ENCODE results near the gene CDC14A. TPM values are rescaled to one million over a fixed set of nuclear protein-coding genes. Genes with fewer than 3 reads are reported as not detected.

The CDC14A gene
- polyA plus RNA-seq, 1 of the 3 experiments (the other 2 are of a cell fraction): 2.2 TPM

DNA sequence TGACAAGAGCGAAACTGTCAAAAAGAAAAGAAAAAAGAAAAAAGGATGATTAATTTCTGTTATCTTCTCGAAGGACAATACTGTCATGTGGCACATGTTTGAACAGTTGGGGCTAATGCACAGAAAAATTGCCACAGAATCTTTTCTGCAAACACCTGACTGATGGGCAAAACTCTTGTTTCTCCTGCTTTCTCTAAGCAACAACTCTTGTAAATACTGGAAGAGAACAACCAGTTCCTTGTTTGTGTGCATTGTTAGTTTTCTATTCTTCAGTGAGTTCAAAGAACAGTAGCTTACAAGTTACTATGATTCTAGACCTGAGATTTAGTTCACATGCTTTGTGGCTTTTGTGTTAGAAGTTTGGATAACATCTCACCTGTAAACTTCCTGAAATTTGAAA lies 60.7 kb downstream of the CDC14A start:
- TF ChIP-seq GABPA (IDR thresholded peaks at IDR 0.05; ENCODE audit: low read depth) (no peak), NRF1 (IDR thresholded peaks at IDR 0.05; ENCODE audit: low read depth, low read length) (no peak), RXRA (IDR thresholded peaks at IDR 0.05; ENCODE audit: borderline replicate concordance, low read depth) (no peak), TEAD4 (IDR thresholded peaks at IDR 0.05; ENCODE audit: borderline replicate concordance, insufficient read depth) (no peak), FOXM1 (IDR thresholded peaks at IDR 0.05; ENCODE audit: low read depth) (no peak), EZH2phosphoT487 (IDR thresholded peaks at IDR 0.05; ENCODE audit: borderline replicate concordance, low read depth) (no peak), RAD21 (IDR thresholded peaks at IDR 0.05; ENCODE audit: low read length) (no peak), MEF2A (IDR thresholded peaks at IDR 0.05; ENCODE audit: borderline replicate concordance, low read depth) (no peak)
- TF ChIP-seq, protein P1, sequence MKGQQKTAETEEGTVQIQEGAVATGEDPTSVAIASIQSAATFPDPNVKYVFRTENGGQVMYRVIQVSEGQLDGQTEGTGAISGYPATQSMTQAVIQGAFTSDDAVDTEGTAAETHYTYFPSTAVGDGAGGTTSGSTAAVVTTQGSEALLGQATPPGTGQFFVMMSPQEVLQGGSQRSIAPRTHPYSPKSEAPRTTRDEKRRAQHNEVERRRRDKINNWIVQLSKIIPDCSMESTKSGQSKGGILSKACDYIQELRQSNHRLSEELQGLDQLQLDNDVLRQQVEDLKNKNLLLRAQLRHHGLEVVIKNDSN (IDR thresholded peaks at IDR 0.05; ENCODE audit: borderline replicate concordance, low read depth): no peak
- TF ChIP-seq, protein P2, sequence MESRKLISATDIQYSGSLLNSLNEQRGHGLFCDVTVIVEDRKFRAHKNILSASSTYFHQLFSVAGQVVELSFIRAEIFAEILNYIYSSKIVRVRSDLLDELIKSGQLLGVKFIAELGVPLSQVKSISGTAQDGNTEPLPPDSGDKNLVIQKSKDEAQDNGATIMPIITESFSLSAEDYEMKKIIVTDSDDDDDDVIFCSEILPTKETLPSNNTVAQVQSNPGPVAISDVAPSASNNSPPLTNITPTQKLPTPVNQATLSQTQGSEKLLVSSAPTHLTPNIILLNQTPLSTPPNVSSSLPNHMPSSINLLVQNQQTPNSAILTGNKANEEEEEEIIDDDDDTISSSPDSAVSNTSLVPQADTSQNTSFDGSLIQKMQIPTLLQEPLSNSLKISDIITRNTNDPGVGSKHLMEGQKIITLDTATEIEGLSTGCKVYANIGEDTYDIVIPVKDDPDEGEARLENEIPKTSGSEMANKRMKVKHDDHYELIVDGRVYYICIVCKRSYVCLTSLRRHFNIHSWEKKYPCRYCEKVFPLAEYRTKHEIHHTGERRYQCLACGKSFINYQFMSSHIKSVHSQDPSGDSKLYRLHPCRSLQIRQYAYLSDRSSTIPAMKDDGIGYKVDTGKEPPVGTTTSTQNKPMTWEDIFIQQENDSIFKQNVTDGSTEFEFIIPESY (IDR thresholded peaks at IDR 0.05; ENCODE audit: borderline replicate concordance, low read depth): no peak
- no peaks in the 10 kb centered on the region for H4K20me1 ChIP-seq (ENCODE audit: insufficient read depth)
- H3K9ac ChIP-seq: no peak overlapping the region
- H3K4me2 ChIP-seq: no peak overlapping the region
- H3F3A ChIP-seq (replicated peaks; ENCODE audit: insufficient read depth): no peaks in the 10 kb centered on the region
- no peak for DNase-seq
- no peaks in the 10 kb centered on the region for H3K36me3 ChIP-seq (replicated peaks in 1 of 2; ENCODE audit: control insufficient read depth in 1 of 2, insufficient read depth in 2 of 2, low read length in 1 of 2)
- no peaks in the 10 kb centered on the region for H3K27me3 ChIP-seq (ENCODE audit: insufficient read depth)
- H3K79me2 ChIP-seq (ENCODE audit: insufficient read depth): no peaks in the 10 kb centered on the region
- no peaks in the 10 kb centered on the region for H3K9me3 ChIP-seq
- H3K27ac ChIP-seq (ENCODE audit: low read depth in 2 of 2, low read length in 1 of 2): no peak overlapping the region
- POLR2A ChIA-PET: no interaction called here
- no peak overlapping the region for H2AFZ ChIP-seq (ENCODE audit: low read depth)
- CTCF ChIA-PET: interaction anchor here (1.0 kb wide), 1 partner anchor 18 kb away, joined by 3 read pairs; no protein-coding TSS in a partner anchor
- no peak overlapping the region for H3K4me3 ChIP-seq (ENCODE audit: low read depth in 2 of 2, low read length in 1 of 2)
- WGBS (ENCODE audit: low lambda C conversion rate): 92% methylated on average over 2 of the region's 2 CpGs
- H3K4me1 ChIP-seq (ENCODE audit: control insufficient read depth in 1 of 2, insufficient read depth in 2 of 2, low read depth in 1 of 2, low read length in 1 of 2): no peaks in the 10 kb centered on the region
- no peaks in the 10 kb centered on the region for H3K9me2 ChIP-seq

DNA sequence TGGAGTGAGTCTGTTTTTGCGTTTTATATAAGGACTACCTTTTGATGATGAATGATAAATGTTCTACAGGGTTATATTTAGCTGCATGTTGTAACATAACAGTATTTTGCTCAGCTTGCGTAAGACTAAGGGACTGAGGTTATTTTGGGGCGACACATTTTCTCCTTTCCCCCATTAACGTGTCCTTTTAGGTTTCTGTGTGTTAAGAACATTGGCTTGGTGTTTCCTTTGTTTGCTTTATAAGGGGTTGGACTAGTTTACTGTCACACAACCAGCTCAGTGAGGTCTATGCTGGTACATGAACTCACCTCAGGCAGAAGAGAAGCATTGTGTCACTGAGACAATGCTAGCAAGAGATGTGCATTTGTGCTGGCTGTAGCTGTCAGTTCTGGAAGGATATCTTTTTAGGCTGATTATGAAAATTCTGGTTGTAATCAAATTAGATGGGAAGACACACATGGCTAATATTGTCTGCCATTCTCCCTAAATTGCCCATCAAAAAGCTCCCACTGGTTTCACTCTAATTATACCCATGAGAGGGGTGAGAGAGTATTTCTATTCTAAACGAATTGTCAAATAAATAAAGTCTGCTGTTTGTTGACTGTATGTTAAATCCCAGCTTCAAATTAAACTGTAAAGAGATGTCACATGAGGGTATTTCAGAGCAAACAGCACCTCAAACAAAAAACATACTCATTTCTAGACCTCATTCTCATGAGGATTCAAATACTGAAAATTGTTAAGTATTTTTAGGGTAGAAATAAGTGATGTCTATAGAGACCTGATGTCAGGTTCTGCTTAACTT lies 62.6 kb downstream of the CDC14A start:
- Histone ChIP-seq H3K9me2 (no peaks in the 10 kb centered on the region), H3K27ac (ENCODE audit: low read depth in 2 of 2, low read length in 1 of 2) (no peak overlapping the region), H4K20me1 (ENCODE audit: insufficient read depth) (no peaks in the 10 kb centered on the region), H3K4me3 (ENCODE audit: low read depth in 2 of 2, low read length in 1 of 2) (no peak overlapping the region), H3K9me3 (no peaks in the 10 kb centered on the region), H3K4me1 (ENCODE audit: control insufficient read depth in 1 of 2, insufficient read depth in 2 of 2, low read depth in 1 of 2, low read length in 1 of 2) (no peaks in the 10 kb centered on the region), H3K79me2 (ENCODE audit: insufficient read depth) (no peaks in the 10 kb centered on the region), H2AFZ (ENCODE audit: low read depth) (no peak overlapping the region), H3K36me3 (replicated peaks in 1 of 2; ENCODE audit: control insufficient read depth in 1 of 2, insufficient read depth in 2 of 2, low read length in 1 of 2) (no peaks in the 10 kb centered on the region), H3F3A (replicated peaks; ENCODE audit: insufficient read depth) (no peaks in the 10 kb centered on the region), H3K9ac (no peak overlapping the region), H3K4me2 (no peak overlapping the region), H3K27me3 (ENCODE audit: insufficient read depth) (no peaks in the 10 kb centered on the region)
- WGBS (ENCODE audit: low lambda C conversion rate): 86% methylated on average over 5 of the region's 5 CpGs
- no peak for DNase-seq
- ChIA-PET CTCF (no interaction called here), POLR2A (no interaction called here)
- TF ChIP-seq MEF2A (IDR thresholded peaks at IDR 0.05; ENCODE audit: borderline replicate concordance, low read depth) (no peak), TEAD4 (IDR thresholded peaks at IDR 0.05; ENCODE audit: borderline replicate concordance, insufficient read depth) (no peak), JUND (IDR thresholded peaks at IDR 0.05) (no peak), POLR2AphosphoS5 (IDR thresholded peaks at IDR 0.05; ENCODE audit: low read depth, low read length) (no peak), FOXJ3 (CRISPR knock-in tag; IDR thresholded peaks at IDR 0.05) (no peak), ELF1 (IDR thresholded peaks at IDR 0.05) (no peak), SIN3A (IDR thresholded peaks at IDR 0.05; ENCODE audit: borderline replicate concordance, low read depth, low read length) (no peak), EP300 (IDR thresholded peaks at IDR 0.05; ENCODE audit: borderline replicate concordance in 1 of 2, low read depth in 1 of 2, low read length in 1 of 2) (no peak), RCOR1 (IDR thresholded peaks at IDR 0.05; ENCODE audit: low read length) (no peak), FOSL2 (IDR thresholded peaks at IDR 0.05; ENCODE audit: borderline replicate concordance, low read depth) (no peak)
- TF ChIP-seq, protein P2 (IDR thresholded peaks at IDR 0.05; ENCODE audit: borderline replicate concordance, low read depth): no peak
- TF ChIP-seq, protein P3, sequence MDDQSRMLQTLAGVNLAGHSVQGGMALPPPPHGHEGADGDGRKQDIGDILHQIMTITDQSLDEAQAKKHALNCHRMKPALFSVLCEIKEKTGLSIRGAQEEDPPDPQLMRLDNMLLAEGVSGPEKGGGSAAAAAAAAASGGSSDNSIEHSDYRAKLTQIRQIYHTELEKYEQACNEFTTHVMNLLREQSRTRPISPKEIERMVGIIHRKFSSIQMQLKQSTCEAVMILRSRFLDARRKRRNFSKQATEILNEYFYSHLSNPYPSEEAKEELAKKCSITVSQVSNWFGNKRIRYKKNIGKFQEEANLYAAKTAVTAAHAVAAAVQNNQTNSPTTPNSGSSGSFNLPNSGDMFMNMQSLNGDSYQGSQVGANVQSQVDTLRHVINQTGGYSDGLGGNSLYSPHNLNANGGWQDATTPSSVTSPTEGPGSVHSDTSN (IDR thresholded peaks at IDR 0.05): no peak
- TF ChIP-seq, protein P4, sequence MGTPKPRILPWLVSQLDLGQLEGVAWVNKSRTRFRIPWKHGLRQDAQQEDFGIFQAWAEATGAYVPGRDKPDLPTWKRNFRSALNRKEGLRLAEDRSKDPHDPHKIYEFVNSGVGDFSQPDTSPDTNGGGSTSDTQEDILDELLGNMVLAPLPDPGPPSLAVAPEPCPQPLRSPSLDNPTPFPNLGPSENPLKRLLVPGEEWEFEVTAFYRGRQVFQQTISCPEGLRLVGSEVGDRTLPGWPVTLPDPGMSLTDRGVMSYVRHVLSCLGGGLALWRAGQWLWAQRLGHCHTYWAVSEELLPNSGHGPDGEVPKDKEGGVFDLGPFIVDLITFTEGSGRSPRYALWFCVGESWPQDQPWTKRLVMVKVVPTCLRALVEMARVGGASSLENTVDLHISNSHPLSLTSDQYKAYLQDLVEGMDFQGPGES (IDR thresholded peaks at IDR 0.05; ENCODE audit: low read depth, low read length): no peak

All from SK-N-SH (cell line).